ENCODE measurements around the gene ARFRP1.
"Not testable (repeated sequence)": the region's sequence is repeated elsewhere in the genome, so short reads cannot be mapped to it uniquely, and the experiment has no call there.

Gene ARFRP1

DNA sequence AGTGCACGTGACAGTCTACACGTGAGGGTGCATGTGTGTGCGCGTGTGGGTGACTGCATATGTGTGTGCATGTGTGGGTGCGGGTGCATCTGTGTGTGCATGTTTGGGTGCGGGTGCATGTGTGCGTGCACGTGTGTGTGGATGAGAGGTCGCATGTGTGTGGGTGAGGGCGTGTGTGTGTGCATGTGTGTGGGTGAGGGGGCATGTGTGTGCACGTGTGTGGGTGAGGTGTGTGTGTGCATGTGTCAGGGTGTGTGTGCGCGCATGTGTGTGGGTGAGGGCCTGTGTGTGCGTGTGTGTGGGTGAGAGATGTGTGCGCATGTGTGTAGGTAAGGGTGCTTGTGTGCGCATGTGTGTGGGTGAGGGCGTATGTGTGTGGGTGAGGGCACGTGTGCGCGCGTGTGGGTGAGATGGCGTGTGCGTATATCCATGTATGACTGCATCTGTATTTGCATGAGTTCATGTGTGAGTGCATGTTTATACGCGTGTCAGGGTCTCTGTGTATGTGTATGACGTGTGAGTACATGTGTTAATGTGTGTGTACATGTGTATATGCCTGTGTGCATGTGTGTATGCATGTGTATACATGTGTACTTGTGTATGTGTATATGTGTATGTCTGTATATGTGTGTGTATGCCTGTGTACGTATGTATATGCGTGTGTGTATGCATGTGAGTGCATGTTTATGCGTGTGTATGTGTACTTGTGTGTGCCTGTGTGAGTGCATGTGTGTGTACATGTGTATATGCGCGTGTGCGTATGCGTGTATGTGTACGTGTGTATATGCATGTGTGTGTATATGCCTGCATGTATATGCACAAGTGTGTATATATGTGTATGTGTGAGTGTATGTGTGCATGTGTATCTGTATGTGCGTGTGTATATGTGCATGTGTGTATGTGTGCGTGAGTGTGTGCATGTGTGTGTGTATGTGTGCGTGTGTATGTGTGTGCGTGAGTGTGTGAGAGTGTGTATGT lies 24.6 kb upstream of the ARFRP1 start:
- no peak for DNase-seq (ENCODE audit: low read depth in 4 of 4, low spot score in 1 of 4)

DNA sequence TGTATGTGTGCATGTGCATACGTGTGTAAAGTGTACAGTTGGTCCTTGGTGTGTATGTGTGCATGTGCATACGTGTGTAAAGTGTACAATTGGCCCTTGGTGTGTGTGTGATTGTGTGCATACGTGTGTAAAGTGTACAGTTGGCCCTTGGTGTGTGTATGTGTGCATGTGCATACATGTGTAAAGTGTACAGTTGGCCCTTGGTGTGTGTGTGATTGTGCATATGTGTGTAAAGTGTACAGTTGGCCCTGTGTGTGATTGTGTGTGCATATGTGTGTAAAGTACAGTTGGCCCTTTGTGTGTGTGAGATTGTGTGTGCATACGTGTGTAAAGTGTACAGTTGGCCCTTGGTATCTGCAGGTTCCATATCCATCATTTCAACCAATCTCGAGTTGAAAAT lies 23.6 kb upstream of the ARFRP1 start:
- DNase-seq (ENCODE audit: low read depth in 4 of 4, low spot score in 1 of 4) = no peak

DNA sequence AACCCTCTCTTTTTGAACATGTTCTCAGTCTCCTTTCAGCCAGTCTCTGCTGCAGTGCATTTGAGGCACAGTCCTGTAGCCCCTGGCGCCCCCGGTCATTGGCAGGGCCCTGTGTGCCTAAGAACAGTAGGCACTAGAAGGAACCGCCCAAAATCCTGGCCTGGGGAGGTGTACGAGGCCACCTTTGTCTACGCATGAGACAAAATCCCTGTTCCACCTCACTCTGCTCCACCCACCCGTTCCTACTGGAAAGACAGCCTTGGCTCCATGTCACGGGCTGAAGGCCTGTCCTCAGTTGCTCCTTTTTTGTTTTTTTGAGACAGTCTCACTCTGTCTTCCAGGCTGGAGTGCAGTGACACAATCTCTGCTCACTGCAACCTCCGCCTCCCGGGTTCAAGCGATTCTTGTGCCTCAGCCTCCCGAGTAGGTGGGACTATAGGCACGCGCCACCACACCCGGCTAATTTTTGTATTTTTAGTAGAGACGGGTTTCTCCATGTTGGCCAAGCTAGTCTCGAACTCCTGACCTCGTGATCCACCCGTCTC lies 22.5 kb upstream of the ARFRP1 start:
- not testable (repeated sequence) for DNase-seq (ENCODE audit: low read depth in 4 of 4, low spot score in 1 of 4)

DNA sequence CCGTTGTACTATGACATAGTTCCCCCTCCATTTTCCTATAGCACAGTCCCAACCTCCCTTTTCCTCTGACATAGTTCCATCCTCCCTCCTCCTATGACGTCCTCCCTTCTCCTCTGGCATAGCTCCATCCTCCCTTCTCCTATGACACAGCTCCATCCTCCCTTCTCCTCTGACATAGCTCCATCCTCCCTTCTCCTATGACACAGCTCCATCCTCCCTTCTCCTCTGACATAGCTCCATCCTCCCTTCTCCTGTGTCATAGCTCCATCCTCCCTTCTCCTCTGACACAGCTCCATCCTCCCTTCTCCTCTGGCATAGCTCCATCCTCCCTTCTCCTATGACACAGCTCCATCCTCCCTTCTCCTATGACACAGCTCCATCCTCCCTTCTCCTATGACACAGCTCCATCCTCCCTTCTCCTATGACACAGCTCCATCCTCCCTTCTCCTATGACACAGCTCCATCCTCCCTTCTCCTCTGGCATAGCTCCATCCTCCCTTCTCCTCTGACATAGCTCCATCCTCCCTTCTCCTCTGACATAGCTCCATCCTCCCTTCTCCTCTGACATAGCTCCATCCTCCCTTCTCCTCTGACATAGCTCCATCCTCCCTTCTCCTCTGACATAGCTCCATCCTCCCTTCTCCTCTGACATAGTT lies 15.3 kb upstream of the ARFRP1 start:
- DNase-seq (ENCODE audit: low read depth in 4 of 4, low spot score in 1 of 4) = not testable (repeated sequence)

DNA sequence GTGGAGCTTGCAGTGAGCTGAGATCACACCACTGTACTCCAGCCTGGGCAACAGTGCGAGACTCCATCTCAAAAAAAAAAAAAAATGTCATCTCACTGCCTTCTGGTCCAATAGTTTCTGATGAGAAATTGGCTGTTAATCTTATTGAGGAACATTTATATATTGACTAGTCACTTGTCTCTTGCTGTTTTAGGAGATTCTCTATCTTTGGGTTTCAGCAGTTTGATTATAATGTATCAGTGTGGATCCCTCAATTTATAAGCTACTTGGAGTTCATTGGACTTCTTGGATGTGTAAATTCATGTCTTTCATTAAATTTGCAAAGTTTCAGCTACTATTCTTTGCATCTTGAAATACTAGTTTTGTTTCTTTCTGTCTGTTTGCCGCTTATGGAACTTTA lies 11.2 kb upstream of the ARFRP1 start:
- DNase-seq (ENCODE audit: low read depth in 4 of 4, low spot score in 1 of 4) = no peak

DNA sequence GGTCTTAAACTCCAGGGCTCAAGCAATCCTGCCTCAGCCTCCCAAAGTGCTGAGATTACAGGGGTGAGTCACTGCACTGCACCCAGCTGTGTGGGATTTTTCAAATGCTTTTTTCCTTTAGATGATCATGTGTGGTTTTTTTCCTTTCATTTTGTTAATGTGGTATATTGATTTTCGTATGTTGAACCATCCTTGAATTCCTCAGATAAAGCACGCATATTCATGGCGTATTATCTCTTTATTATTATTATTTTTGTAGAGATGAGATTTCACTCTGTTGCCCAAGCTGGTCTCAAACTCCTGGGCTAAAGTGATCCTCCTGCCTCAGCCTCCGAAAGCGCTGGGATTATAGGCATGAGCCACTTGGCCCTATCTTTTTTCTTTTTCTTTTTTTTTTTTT lies 7.1 kb upstream of the ARFRP1 start:
- no peak for DNase-seq (ENCODE audit: low read depth in 4 of 4, low spot score in 1 of 4)

DNA sequence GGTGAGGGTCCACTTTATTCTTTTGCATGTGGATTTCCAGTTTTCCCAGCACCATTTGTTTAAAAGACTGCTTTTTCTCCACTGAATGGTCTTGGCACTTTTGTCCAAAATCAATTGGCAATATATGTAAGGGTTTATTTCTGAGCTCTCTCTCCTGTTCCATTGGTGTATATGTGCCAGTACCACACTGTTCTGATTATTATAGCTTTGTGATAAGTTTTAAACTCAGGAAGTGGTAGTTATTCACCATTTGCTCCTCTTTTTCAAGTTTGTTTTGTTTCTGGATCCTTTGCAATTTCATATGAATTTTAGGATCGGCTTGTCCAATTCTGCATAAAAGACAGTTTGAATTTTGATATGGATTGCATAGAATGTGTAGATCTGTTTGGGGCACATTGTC lies 4.4 kb upstream of the ARFRP1 start:
- no peak for DNase-seq (ENCODE audit: low read depth in 4 of 4, low spot score in 1 of 4)

DNA sequence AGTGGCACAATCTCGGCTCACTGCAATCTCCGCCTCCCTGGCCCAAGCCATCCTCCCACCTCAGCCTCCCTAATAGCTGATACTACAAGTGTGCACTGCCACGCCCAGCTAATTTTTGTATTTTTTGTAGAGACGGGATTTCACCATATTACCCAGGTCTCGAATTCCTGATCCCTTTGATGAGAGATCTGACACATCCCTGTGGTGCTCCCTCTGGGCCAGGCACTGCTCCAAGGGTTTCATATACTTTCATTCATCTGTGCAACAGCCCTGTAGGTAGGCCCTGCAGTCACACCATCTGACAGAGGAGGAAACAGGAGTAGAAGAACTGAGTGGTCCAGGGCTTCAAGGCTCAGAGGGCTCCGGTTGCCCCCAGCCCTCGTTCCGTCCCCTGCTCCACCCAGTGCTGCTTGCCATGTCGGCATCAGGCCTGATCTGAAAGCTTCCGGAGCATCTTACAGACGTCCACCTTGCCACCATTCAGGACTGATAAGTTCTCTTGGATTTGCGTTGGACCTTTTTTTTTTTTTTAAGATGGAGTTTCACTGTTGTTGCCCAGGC lies 3.4 kb upstream of the ARFRP1 start:
- DNase-seq (ENCODE audit: low read depth in 4 of 4, low spot score in 1 of 4) = no peak

DNA sequence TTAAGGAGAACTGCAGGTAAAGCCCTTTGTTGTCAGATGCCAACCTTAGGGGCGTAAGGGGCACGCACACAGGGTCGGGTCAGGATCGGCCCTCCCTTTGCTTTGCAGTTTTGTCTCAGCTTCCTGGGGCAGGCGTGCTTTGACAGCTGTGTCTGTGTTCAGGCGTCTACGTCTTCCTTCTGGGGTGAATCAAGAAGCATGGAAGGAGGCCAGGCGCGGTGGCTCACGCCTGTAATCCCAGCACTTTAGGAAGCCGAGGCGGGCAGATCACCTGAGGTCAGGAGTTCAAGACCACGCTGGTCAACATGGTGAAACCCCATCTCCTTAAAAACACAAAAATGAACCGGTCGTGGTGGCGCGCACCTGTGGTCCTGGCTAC lies 1.4 kb upstream of the ARFRP1 start:
- no peak for DNase-seq (ENCODE audit: low read depth in 4 of 4, low spot score in 1 of 4)

DNA sequence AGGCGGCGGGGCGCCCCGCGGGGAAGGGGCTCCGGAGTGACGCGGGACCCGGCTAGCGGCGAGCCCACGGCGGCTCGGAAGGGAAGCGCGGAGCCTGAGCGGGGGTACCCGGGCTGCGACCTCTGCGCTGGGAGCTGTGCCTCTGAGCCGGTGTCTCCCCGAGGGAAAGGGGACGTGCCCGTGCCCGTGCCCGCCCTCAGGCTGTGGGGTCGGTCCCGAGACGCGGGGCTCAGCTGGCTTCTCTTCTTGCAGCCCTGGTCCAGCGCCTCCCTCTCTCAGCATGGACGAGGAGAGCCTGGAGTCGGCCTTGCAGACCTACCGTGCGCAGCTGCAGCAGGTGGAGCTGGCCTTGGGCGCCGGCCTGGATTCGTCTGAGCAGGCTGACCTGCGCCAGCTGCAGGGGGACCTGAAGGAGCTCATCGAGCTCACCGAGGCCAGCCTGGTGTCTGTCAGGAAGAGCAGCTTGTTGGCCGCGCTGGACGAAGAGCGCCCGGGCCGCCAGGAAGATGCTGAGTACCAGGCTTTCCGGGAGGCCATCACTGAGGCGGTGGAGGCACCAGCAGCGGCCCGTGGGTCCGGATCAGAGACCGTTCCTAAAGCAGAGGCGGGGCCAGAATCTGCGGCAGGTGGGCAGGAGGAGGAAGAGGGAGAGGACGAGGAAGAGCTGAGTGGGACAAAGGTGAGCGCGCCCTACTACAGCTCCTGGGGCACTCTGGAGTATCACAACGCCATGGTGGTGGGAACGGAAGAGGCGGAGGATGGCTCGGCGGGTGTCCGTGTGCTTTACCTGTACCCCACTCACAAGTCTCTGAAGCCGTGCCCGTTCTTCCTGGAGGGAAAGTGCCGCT lies 749 bp upstream of the ARFRP1 start:
- DNase-seq (ENCODE audit: low read depth in 4 of 4, low spot score in 1 of 4) = no peak

DNA sequence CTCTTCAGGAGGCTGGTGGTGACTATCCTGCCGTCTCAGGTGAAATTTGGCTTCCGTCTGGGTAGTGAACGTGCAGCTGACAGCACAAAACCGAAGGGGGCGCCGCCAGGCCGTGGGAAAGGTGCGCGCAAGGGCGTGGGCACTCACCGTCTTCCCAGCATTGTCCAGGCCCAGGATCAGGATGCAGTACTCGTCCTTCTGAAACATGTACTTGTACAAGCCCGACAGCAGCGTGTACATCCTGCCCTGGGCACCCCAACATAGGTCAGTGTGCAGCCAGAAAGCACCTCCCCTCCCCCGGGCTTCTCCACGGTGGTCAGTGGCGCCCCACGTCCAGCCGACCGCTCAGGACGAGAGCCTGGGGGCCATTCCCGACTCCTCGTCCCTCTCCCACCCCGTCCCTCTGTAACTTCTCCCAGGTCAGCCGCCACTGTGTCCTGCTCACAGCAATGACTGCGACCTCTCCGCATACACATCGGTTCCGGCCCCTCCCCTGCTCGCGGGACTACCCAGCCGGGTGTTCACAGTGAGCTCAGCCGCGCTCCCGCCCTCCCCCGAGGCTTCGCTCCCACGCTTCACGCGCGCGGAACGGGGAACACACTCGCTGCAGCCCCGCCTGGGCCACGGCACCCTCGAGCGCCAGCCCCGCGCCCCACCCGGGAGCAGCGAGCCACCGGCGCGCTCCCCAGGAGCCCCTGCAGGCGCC lies 771 bp downstream of the ARFRP1 start:
- DNase-seq (ENCODE audit: low read depth in 4 of 4, low spot score in 1 of 4) = no peak

DNA sequence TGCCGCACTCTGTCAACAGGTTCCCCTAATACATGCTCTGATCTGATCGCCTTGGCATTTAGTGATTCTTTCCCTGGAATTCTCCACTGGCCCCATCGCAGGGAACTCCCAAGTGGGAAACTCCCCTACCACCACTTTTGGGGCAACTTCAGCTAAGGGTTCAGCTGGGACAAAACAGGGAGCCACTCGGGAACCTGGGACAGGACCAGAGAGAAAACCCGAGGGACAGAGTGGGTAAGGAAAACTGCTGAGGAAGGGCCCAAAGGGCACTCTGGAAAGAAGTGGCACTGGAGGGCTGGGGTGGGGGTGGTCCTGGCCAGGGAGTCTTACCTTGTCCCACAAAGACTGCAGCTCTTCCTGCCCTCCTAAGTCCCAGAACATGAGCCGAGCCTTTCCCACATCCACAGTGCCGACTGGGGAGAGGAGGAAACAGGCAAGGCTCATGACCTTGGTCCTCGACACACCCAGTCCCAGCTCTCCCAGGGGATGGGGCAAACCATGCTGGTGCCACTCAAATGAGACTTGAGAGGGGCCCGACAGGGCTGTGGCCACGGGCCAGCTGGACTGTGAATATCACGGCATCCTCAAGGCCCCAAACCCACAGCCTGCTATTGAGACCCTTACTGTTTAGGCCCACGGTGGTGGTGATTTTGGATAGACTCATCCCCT lies 1.6 kb downstream of the ARFRP1 start:
- DNase-seq (ENCODE audit: low read depth in 4 of 4, low spot score in 1 of 4) = no peak

DNA sequence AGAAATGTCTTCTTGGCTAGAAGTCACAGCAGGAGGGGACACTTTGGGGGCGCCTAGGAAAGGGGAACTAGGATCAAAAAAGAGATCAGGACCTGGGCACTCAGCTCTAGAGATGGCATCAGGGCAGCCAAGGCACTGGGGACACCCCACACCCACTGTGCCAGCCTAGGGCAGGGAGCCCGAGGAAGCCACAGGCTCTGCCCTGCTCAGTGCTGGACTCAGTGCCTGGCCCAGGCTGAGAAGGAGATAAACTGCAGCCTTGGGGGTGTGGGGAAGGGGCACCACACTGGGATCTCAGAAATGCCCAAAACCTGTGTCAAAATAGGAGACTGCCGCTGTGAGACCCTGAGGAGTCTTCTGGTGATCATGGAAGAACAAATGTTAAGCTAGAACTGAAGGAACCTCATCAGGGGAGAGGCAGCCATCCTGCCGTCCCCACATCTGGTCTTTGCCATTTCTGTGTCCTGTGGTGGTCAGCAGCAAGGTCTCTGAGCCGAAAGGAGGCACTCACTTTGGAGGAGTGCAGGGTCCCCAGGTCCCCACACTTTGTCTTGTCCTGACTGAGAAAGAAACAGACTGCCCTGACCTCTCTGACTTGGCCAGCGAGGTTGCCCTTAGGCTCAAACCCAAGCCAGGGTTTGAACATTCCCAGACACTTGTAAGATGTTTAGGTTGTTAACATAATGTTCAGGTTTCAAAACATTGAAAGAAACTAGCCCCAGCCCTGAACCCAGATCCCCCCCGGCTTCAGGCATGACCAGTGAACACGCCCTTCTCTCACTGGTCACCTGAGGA lies 2.3 kb downstream of the ARFRP1 start:
- DNase-seq (ENCODE audit: low read depth in 4 of 4, low spot score in 1 of 4) = no peak

DNA sequence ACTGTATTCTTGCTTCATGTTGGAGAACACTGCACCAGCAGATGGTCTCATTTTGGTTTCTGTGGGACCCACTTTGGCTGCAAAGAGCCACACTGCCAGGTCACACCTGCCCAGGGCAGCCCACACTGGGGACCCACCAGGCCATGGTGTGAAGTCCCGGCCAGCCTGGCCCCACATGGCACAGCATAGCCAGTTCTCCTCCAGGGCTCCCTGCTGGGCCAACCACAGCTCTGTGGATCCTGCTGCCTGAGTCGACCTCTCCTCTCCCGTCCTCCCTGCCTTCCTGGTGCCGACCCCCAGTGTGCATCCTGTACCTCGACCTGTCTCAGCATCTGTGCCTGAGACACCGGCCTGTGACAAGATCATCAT lies 3.0 kb downstream of the ARFRP1 start:
- no peak for DNase-seq (ENCODE audit: low read depth in 4 of 4, low spot score in 1 of 4)

DNA sequence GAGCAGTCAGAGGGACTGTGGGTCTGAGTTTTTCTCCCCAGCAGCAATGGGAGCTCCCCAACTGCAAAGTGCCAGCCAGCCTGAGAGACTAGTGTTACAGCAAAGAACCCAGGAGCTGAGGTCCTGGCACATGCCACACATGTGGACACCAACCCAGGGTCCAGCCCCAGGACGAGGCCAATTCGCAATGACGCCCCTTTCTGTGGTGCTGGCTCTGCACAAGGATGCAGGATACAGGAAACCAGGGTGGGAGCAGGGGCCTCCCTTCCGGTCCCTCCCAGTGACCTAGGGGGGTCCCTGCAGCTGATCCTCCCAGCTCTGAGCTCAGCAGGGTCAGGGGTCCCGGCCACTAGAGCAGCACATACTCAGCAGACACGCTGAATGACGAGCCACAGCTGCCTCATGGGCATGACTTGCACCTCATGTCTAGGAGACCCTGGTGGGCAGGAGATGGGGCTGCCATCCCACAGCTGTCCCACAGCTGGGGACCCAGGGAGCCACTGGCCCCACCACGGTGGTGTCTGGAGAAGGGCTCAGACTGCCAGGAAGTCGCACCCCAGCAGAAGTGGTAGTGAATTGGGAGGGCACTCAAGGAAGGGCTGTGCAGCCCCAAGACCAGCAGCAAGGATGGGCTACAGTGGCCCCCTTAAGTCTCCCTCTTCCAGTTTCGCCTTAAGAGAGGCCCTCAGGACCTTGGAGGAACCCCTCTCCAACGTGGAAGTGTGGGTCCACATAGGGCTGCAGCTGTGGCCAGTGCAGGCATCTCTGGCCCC lies 3.6 kb downstream of the ARFRP1 start:
- no peak for DNase-seq (ENCODE audit: low read depth in 4 of 4, low spot score in 1 of 4)

DNA sequence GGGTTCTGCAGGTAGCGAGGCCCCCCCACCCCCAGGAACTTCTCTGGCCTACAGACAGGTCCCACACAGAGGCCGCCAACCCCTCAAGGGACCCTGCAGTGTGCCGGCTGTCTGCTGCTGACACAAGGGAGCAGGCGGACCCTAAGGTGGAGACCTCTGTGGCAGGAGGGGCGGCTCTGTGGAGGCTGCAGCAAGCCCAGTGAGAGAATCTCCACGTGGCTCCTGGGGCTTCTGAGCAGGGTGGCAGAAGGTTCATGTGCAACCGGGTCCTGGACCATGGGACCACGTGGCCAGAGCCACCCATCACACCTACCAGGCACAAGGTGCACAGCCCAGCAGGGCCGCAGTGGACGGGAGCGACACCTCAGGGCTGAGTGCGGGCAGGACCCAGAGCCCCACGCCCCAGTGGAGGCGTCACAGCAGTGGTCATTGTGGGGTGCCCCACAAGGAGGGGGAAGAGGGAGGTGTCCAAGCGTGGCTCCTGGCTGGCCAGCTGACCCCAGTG lies 4.3 kb downstream of the ARFRP1 start:
- DNase-seq (ENCODE audit: low read depth in 4 of 4, low spot score in 1 of 4) = no peak

DNA sequence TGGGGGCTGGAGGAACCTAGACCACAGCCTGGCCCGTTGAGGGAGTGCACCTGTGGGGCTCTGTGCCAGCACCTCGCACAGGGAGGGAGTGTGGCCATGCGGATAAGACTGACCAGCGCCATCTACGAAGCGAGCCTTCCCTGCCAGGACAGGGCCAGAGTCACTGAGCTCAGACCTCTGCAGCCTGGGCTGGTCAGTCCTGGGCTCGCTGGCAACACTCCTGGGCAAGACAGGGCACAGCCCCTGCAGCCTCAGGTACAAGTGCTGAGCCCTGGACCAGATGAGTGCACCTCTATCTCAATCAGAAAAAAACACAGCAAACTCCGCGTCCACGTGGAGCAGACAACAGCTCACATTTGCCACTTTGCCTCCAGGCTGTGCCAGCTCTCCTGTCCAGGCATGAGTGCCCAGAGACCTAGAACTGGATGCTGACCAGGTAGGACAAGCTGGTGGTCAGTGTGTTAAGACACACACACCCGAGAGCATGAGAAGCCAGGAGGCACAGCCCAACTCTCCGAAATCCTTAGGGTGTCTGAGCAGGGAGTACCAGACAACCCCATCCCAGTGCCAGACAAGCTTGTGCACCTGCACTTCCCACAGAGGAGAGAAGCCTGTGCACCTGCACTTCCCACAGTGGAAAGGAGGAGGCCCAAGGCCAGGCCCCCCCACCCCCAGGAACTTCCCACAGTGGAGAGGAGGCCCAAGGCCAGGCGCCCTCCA lies 4.9 kb downstream of the ARFRP1 start:
- no peak for DNase-seq (ENCODE audit: low read depth in 4 of 4, low spot score in 1 of 4)
